Vagina (tissue), 2 donors: ENCODE data around the gene B4GALT5. TPM values are rescaled to one million over a fixed set of nuclear protein-coding genes. Genes with fewer than 3 reads are reported as not detected.

Experiments used
- DNase-seq, 2 donors: peaks; one replicate each; pipeline ENCODE4 v3.0.0-alpha.2; 2017; ENCODE audit errors: extremely low spot score in 2 of 2
- H3K27ac ChIP-seq: fragments of 200-600 bp; sonication (generic); one replicate; pipeline ENCODE4 v1.5.1; 2019
- H3K27me3 ChIP-seq: fragments of 200-600 bp; sonication (generic); one replicate; pipeline ENCODE4 v1.5.1; 2019
- H3K36me3 ChIP-seq, 2 donors: fragments of 200-600 bp; sonication (generic); one replicate each; pipeline ENCODE4 v1.5.1; 2017 to 2019
- H3K4me1 ChIP-seq: fragments of 200-600 bp; sonication (generic); one replicate; pipeline ENCODE4 v1.5.1; 2019
- H3K4me3 ChIP-seq, 2 donors: fragments of 200-600 bp; sonication (generic); 1 replicate in 1 of 2; 2 replicates in 1 of 2; pipeline ENCODE4 v1.5.1; 2016 to 2019
- H3K9me3 ChIP-seq: fragments of 200-600 bp; sonication (generic); one replicate; pipeline ENCODE4 v1.5.1; 2019
- CTCF ChIP-seq, 3 experiments: fragments of 450-650 bp in 2 of 3; fragments of 200-600 bp in 1 of 3; sonication (generic) in 1 of 3; IDR thresholded peaks; one replicate each; pipeline ENCODE4 v1.5.1; 2017 to 2019; ENCODE audit warnings: antibody characterized with exemption in 3 of 3, mild to moderate bottlenecking in 2 of 3, moderate library complexity in 2 of 3
- POLR2A ChIP-seq, 2 donors: fragments of 450-650 bp; IDR thresholded peaks; one replicate each; pipeline ENCODE4 v1.6.1; 2017; ENCODE audit warnings: antibody characterized with exemption in 2 of 2, mild to moderate bottlenecking in 2 of 2, moderate library complexity in 2 of 2
- POLR2AphosphoS5 ChIP-seq, 2 donors: sonication (generic); formaldehyde crosslinking; IDR thresholded peaks; one replicate each; pipeline ENCODE4 v1.9.0; 2017; ENCODE audit warnings: antibody characterized with exemption in 2 of 2, mild to moderate bottlenecking in 2 of 2, low read depth in 1 of 2; ENCODE audit not compliant: insufficient read depth in 1 of 2
- intact Hi-C: fragments of 100-400 bp; cut with DNase I; formaldehyde crosslinking; loops from one replicate; pipeline ENCODE4 v1.15.1; 2023
- total RNA-seq: library from RNA; depleted of rRNA; stranded (reverse); fragments of >200 nt; gene quantifications from one replicate; pipeline ENCODE4 v1.2.3, GENCODE V29; 2016

B4GALT5 gene
- total RNA-seq, 1 donor from 2014 or later: 17.9 TPM

GRCh38 chr20:49661560-49662329, 51.9 kb downstream of the B4GALT5 start:
- DNase-seq: no peak
- Histone ChIP-seq H3K4me3 (no peak overlapping the region), H3K9me3 (no peaks in the 10 kb centered on the region), H3K27ac (no peak overlapping the region), H3K27me3 (no peaks in the 10 kb centered on the region), H3K4me1 (peaks cover 61% of the 10 kb centered on the region), H3K36me3 (no peaks in the 10 kb centered on the region)
- no peak for TF ChIP-seq POLR2A (IDR thresholded peaks at IDR 0.05)
- TF ChIP-seq POLR2AphosphoS5 (IDR thresholded peaks at IDR 0.05; ENCODE audit: insufficient read depth in 1 of 2, low read depth in 1 of 2): no peak
- TF ChIP-seq CTCF (IDR thresholded peaks at IDR 0.05): no peak
- intact Hi-C loops: no loop called here

- Histone ChIP-seq H3K36me3 (no peaks in the 10 kb centered on the region), H3K9me3 (no peaks in the 10 kb centered on the region), H3K27me3 (no peaks in the 10 kb centered on the region), H3K4me3 (no peak overlapping the region), H3K4me1 (peaks cover 62% of the 10 kb centered on the region), H3K27ac (no peak overlapping the region)
- TF ChIP-seq POLR2AphosphoS5 (IDR thresholded peaks at IDR 0.05; ENCODE audit: insufficient read depth in 1 of 2, low read depth in 1 of 2) (no peak), CTCF (IDR thresholded peaks at IDR 0.05) (no peak), POLR2A (IDR thresholded peaks at IDR 0.05) (no peak)
- DNase-seq: no peak
- intact Hi-C loops: no loop called here
These were observed 52.8 kb downstream of the B4GALT5 start for GRCh38 chr20:49660912-49661311.

GRCh38 chr20:49659056-49659455, 54.6 kb downstream of the B4GALT5 start:
- no peaks in the 10 kb centered on the region for H3K27me3 ChIP-seq
- no peak overlapping the region for H3K4me3 ChIP-seq
- H3K36me3 ChIP-seq: peaks cover 0 to 11% of the 10 kb centered on the region in 2 donors
- no peak for DNase-seq
- TF ChIP-seq POLR2A (IDR thresholded peaks at IDR 0.05) (no peak), POLR2AphosphoS5 (IDR thresholded peaks at IDR 0.05; ENCODE audit: insufficient read depth in 1 of 2, low read depth in 1 of 2) (no peak), CTCF (IDR thresholded peaks at IDR 0.05) (no peak)
- no peaks in the 10 kb centered on the region for H3K9me3 ChIP-seq
- H3K27ac ChIP-seq: no peak overlapping the region
- intact Hi-C loops: no loop called here
- H3K4me1 ChIP-seq: peaks cover 62% of the 10 kb centered on the region

GRCh38 chr20:49658508-49658907, 55.2 kb downstream of the B4GALT5 start:
- intact Hi-C loops: no loop called here
- H3K27me3 ChIP-seq: no peaks in the 10 kb centered on the region
- peaks cover 62% of the 10 kb centered on the region for H3K4me1 ChIP-seq
- no peak overlapping the region for H3K4me3 ChIP-seq
- no peaks in the 10 kb centered on the region for H3K9me3 ChIP-seq
- H3K36me3 ChIP-seq: peaks cover 0 to 17% of the 10 kb centered on the region in 2 donors
- H3K27ac ChIP-seq: peak overlapping the region; percentile 20
- DNase-seq: no peak
- no peak for TF ChIP-seq POLR2A (IDR thresholded peaks at IDR 0.05)
- TF ChIP-seq CTCF (IDR thresholded peaks at IDR 0.05): no peak
- no peak for TF ChIP-seq POLR2AphosphoS5 (IDR thresholded peaks at IDR 0.05; ENCODE audit: insufficient read depth in 1 of 2, low read depth in 1 of 2)
